ENCODE measurements around the gene DDX11.
"Not testable (repeated sequence)": the region's sequence is repeated elsewhere in the genome, so short reads cannot be mapped to it uniquely, and the experiment has no call there.

DDX11 gene

GRCh38 chr12:31067656-31068055 lies 6.0 kb upstream of the DDX11 start:
- not testable (repeated sequence) for DNase-seq (ENCODE audit: low read depth)

DNA sequence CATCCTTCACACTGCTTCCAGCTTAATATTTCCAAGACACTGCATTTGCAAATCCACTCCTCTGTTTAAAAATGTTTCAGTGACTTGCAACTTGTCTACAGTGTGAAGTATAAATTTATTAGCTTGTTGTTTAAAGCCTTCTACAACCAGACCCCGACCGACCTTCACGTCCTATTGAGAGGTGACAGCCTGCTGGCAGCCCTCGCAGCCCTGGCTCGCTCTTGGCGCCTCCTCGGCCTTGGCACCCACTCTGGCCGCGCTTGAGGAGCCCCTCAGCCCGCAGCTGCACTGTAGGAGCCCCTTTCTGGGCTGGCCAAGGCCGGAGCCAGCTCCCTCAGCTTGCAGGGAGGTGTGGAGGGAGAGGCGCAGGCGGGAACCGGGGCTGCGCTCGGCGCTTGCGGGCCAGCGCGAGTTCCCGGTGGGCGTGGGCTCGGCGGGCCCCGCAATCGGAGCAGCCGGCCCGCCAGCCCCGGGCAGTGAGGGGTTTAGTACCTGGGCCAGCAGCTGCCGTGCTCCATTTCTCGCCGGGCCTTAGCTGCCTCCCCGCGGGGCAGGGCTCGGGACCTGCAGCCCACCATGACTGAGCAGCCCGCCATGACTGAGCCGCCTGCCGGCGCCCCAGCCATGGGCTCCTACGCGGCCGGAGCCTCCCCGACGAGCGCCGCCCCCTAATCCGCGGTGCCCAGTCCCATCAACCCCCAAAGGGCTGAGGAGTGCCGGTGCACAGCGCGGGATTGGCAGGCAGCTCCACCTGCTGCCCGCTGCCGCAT lies 2.5 kb upstream of the DDX11 start:
- DNase-seq (ENCODE audit: low read depth), result not testable (repeated sequence)

GRCh38 chr12:31072962-31073361 lies 698 bp upstream of the DDX11 start:
- not testable (repeated sequence) for DNase-seq (ENCODE audit: low read depth)

- not testable (repeated sequence) for DNase-seq (ENCODE audit: low read depth)
These were observed 744 bp downstream of the DDX11 start for GRCh38 chr12:31074333-31074874.

- DNase-seq (ENCODE audit: low read depth), result not testable (repeated sequence)
These were observed 2.5 kb downstream of the DDX11 start for GRCh38 chr12:31076150-31076549.

DNA sequence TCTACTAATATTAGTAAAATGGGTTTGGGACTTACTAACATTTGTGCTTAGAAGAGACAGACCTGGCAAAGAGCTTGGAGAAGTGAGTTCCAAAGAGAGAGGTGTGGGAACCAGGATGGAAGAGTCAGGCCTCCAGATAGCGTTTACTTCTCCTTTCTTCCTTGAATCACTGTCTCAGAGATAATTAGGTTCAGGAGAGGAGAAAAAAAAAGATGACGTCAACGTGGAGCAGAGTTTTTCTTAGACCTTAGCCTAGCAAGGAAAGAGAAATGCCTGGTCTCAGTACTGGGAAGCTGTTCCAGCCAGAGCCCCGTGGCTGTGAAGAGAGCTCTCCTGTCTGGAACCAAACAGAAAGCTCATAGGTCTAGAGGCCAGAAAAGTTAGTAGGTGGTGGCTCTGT lies 3.4 kb downstream of the DDX11 start:
- DNase-seq (ENCODE audit: low read depth), result not testable (repeated sequence)

DNA sequence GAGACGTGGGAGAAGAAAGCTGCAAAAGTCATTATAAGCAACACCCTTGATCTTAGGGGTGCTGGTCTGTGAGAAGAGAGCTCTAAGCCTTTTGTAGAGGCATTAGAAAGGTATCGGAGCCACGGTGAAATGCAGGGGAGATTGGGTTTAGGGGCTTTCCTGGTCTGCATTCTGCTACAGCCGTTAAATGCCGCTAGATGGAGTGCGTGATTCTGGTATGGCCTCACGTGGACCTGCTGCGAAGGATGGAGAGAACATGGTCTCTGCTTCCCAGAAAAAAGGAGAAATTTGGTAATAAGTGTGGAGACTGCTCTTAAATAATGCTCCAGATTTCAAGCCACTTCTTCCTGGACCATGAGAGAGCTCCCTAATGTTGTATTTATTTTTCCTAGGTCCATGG lies 4.3 kb downstream of the DDX11 start:
- DNase-seq (ENCODE audit: low read depth), result not testable (repeated sequence)

DNA sequence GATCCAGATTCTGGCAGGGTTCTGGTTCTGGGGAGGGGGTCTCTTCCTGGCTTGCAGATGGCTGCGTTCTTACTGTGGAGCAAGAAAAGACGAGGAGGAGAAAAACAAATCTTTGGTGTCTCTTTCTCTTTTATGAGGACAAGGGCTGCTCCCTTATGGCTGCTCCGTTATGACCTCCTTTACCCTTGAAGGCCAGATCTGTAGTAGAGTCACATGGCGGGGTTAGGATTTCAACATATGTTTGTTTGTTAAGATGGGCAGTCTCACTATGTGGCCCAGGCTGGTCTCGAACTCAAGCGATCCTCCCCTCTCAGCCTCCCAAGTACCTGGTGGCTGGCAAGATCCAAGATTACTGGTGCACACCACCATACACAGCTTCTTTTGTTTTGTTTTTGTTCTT lies 5.8 kb downstream of the DDX11 start:
- not testable (repeated sequence) for DNase-seq (ENCODE audit: low read depth)

DNA sequence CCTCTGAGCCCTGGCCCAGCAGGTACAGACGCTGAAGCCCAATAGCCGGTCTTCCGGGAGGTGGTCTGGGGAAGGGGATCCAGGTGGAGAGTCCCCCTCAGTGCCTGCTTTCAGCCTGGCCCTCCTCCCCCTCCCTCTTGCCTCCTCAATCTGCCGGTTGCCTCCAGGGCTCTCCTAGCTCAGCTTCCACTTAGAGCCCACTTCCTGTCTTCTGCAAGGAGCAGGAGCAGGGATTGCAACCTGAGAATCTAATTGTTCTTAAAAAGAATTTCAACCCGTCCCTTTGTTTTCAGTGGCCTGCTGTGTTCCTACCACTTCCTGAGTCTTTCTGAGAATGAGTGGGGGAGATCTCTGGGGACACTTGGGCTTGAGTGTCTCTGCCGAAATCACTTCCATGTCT lies 6.6 kb downstream of the DDX11 start:
- DNase-seq (ENCODE audit: low read depth), result not testable (repeated sequence)

DNA sequence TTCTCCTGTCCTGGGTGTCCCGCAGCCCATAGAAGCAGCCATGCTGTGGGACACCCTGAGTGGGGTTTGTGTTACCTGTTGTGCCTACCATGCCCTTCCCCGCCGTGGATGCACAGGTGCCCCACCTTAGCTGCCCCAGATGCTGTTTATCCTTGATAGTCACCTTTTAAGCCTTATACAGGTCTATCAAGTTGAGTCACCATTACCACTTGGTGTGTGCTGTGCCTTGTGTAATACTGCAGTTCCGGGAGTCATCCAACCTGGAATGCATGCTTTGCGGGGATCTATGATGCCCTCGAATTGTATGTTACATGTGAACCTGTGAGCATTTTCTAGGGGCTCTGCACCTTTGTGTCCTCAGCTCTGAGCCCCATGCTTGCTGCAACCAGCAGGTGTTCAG lies 7.6 kb downstream of the DDX11 start:
- not testable (repeated sequence) for DNase-seq (ENCODE audit: low read depth)

- DNase-seq (ENCODE audit: low read depth), result not testable (repeated sequence)
These were observed 10.6 kb downstream of the DDX11 start for GRCh38 chr12:31084241-31084640.

DNA sequence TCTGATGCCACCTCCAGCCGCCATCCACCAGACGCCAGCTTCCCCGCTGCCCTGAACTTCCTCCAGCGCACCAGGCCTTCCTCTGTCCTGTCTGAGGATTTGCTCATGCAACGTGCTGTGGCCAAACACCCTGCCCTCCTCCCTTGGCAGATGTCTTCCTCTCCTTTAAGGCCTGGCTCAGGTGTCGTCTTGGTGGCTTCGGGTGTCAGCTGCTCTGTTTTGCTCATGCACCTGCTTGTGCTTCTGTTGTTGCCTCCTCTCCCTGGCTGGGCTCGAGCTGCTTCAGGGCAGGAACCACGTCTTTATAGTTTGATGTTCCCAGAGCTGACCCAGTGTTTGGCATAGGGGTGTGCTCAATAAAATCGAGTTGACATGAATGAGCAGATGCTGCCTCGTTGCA lies 12.4 kb downstream of the DDX11 start:
- DNase-seq (ENCODE audit: low read depth), result not testable (repeated sequence)

DNA sequence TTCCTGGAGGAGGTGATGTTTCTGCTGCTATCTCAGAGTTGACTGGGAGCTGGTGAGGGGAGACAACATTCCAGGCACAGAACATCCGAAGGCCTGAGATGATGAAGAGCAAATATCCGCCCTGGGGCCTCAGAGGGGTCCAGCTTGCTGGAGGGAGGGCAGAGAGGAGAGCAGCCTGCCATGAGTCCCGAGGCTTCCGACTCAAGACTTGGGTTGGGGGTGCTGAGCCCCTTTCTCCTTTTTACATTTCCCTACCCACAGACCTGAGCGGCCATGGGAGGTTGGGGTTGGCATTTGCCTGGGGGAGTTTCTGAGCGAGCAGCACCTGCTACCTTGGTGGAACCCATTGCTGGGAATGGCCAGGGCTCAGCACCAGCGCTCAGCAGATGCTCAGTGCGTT lies 13.8 kb downstream of the DDX11 start:
- not testable (repeated sequence) for DNase-seq (ENCODE audit: low read depth)

GRCh38 chr12:31087956-31088355 lies 14.3 kb downstream of the DDX11 start:
- DNase-seq (ENCODE audit: low read depth), result not testable (repeated sequence)

- no peak for DNase-seq (ENCODE audit: low read depth)
These were observed 15.4 kb downstream of the DDX11 start for GRCh38 chr12:31089072-31089471.

- DNase-seq (ENCODE audit: low read depth), result not testable (repeated sequence)
These were observed 18.0 kb downstream of the DDX11 start for GRCh38 chr12:31091629-31092028.

- DNase-seq (ENCODE audit: low read depth), result not testable (repeated sequence)
These were observed 19.1 kb downstream of the DDX11 start for GRCh38 chr12:31092718-31093117.

DNA sequence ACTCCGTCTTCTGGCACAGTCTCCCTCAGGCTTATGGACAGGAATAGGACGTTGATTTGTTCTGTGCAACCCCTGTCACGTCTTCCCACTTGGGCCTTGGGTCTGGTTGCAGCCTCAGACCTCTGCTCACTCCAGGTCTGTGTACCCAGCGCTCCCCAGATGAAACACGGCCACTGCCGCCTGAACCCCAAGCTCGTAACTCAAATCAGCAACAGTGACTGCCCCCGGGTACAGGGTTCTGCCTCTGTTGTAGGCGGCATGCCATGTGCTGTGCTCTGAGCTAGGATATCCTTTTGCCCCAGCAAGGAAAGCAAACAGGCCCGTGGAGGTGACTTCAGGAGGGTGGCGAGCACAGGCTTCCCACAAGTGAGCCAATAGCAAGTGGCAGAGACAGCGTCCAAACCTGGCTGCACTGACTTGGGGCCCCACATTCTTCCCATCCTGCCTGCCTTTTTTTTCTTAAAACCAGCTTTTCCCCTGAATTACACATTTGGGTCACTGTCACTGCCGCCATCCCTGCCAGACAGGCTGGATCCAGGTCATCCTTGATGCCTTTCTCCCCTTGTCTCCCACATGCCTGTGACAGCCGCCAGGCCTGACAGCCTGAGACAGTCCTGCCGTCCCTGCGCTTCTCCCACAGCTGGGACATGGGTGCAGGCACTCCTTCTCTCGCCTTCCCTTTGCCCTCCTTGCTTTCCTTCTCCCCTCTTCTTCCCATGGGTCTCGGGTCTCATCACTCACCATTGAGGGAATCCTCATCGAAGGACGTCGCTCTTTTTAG lies 21.6 kb downstream of the DDX11 start:
- DNase-seq (ENCODE audit: low read depth), result not testable (repeated sequence)

DNA sequence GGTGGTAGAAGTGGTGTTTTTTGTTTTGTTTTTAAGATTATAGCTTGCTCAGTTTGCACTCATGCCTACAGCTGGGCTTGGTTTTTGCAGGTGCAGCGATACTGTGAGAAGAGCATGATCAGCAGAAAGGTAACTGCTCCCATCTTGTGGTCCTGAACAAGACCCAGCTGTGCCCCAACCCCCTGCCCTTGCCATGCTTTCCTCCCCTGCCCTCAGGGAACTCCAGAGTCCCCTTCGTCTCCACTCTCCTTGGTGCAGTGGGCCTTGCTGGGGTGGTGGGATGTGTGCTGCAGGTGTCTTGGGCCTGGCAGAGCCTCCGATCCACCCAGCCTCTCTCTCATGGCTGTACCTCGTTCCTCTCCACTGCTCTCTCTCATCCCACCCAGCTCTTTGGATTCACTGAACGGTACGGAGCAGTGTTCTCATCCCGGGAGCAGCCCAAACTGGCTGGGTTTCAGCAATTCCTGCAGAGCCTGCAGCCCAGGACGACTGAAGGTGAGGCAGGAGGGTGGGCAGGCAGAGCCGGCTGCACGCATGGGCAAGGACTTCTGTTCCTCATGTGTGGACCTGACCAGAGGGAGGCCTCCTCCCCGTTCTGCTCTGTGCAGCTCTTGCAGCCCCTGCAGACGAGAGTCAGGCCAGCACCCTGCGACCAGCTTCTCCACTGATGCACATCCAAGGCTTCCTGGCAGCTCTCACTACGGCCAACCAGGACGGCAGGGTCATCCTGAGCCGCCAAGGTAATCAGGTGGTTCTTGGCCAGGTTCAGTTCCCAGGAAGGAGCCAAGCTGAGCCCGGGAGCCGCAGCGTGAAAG lies 22.8 kb downstream of the DDX11 start:
- not testable (repeated sequence) for DNase-seq (ENCODE audit: low read depth)

DNA sequence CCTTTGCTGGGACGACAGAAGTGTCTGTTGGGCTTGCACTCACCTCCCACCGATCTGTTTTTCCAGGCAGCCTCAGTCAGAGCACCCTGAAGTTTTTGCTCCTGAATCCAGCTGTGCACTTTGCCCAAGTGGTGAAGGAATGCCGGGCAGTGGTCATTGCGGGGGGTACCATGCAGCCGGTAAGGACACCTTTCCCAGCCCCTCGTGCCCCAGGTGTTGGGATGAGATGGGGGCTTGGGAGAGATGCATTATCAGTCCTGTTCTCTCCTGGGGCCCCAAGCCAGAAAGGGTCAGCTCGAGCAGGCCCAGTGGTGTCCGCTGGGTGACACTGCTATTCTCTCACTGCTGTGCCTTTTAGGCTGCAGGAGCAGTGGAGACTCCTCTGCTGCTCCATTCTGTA lies 24.2 kb downstream of the DDX11 start:
- DNase-seq (ENCODE audit: low read depth), result not testable (repeated sequence)

DNA sequence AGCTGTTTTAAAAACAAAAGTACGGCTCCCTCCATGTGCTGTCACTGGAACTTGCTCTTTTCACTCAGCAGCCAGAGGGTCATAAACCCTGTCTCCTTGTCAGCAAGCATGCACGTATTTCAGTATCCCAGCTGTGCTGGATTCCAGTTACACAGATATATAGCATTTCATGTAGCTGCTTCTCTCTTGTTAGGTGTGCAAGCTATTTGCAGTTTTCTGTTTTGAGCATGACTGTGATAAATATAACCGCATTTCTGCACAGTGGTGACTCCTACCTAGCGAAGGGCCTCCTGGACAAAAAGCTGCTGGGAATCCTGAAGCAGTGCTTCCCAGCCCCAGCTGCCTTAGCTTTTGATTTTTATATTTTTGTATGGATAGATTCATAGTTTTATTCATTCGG lies 24.7 kb downstream of the DDX11 start:
- not testable (repeated sequence) for DNase-seq (ENCODE audit: low read depth)

DNA sequence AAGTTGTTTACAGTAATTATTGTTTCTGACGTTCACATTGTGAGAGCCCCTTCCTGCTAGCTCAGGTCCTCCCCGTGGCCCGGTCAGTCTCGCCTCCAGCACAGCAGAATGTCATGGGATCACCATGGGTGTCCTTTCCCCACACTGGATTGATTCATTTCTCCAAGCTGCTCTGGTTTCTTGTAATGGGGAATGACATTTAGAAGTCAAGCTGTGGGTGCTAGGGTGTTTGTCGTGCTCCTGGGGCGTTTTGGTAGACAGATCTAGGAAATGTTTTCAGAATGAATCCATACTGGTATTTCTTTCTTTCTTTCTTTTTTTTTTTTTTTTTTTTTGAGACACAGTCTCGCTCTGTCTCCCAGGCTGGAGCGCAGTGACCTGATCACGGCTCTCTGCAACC lies 25.1 kb downstream of the DDX11 start:
- not testable (repeated sequence) for DNase-seq (ENCODE audit: low read depth)
